NCI-H2171 treated with DMSO at 0.1 percent for 48 hours (cell line): ENCODE data around the gene WT1.
"Not testable (repeated sequence)": the region's sequence is repeated elsewhere in the genome, so short reads cannot be mapped to it uniquely, and the experiment has no call there.

ENCODE experiments used
- DNase-seq: peaks from one replicate; lab custom pipeline; 2025; lab: John Stamatoyannopoulos, UW

WT1 gene

DNA sequence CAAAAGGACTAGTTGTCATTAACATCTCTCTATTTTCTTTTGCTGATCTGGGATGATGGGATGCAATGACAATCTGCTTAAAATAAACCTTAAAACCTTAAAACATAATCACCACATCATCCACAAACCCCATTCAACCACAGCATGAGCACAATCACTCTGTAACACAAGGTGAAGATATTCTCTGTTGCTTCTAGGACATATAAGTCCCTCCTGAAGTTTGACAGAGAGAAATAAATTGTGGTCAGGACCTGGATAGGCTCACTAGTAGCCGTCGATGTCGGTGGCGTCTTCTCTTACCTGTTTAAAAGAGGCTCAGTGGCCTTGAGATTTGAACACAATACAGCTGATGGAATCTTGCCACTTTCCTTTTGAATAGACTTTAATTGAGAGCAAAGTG is 47.9 kb downstream of the WT1 start:
- no peak for DNase-seq

DNA sequence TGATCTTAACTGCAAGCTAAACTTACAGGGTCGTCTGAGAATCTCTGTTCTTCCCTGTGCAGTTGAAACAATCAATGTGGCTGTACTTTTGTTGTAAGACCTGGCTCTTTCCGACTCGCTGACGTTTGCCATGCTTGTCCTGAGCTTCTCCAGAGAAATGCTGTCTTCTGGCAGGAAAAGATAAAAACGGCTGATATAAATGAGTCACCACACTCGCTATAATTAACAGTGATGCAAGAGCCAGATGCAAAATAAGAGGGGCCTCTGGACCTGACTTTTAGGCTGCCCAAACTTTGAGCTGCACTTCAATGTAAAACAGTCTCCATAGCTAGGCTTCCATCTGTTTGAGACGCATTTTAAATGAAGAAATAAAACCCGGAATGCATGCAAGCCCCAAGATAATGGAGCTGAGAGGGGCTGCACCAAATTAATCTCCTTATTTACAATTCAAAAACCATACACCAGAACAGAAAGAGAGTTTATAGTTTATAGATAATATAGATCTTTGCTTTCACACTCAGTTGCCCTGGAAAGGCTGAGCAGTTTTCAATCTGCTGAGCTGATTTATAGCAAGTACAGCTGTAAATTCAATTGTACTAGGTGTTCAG is 48.5 kb downstream of the WT1 start:
- DNase-seq = no peak

DNA sequence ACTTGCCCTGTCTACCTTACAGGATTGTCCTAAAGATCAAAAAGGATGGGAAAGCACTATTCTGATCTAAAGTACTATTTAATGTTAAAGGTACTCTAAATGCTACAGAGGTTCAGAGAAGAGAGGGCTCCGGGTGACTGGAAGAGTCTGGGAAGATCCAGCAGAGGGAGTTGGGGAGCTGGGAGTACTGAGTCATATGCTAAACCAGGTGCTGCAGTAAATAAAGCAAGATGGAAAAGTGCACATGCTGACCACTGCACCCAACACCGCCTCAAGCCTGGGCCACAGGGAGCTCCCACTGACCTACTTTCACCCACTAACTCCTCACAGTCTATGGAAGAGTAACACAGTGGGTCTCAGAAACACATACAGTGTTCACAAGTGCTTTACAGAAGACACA is 49.3 kb downstream of the WT1 start:
- DNase-seq = peak; percentile 56

DNA sequence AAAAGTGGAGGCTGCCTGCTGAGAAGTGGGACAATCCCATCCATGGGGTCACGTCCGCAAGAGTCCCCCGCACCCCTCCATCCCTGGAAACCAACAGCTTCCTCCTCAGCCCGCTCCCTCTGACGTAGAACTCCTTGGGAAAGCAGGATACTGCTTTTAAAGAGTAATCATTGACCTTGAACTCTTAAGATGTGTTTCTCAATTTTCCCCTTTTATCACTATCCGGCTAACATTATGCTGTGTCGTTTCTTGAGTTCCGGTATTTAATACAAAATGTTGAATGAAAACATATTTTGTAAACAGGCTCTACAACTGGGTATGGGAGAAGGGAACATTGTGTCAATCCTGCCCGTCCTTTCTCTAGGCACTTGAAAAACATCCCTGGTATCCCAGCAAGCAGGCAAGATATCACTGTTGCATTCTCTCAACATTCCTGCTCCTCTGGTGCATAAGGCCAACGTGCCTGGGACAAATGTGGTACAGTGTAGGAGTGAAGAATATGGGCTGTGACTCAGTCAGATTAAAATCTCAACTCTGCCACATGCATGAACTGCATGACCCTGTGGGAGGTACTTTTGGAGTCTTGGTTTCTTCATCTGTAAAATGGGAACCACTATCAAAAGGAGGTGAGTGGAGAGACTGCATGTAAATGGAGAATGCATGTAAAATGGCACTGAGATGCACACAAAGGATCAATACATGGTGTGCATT is 52.8 kb downstream of the WT1 start:
- no peak for DNase-seq

DNA sequence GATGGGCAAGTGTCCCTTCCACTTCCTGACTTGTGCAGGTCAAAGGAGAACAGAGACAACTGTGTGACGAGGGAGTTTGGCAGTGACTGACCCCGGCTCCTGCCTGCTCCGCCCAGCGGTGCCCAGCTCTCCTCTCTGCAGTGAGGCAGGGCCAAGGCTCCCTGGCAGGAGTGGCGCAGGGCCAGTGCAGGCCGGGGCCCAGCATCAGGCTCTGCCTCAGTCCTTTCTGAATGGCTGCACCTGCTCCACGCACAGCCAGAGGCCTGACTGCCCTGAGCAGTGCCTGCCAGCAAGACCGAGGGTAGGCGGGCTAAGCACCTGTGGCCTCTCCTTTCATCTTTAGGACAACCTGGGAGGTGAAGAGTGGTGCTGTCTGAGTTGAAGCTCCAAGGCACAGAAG is 54.2 kb downstream of the WT1 start:
- no peak for DNase-seq

DNA sequence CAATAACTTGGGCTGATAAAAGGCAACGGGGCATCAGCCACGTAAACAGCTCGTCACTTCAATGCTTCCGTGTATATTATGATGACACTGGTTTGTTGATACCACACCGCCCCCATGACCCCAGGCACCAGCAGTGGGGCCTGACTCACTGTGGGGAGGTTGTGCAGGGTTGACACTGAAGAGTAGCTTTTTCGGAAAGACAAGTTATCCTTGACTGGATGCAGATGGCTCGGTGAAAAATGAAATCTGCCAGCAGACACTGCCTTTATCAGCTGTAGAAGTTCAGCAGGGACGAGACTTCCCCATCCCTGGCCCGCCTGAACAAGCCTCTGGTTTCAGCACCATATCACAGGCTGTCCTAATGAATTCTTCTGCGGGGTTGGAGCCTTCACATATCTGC is 55.6 kb downstream of the WT1 start:
- no peak for DNase-seq

DNA sequence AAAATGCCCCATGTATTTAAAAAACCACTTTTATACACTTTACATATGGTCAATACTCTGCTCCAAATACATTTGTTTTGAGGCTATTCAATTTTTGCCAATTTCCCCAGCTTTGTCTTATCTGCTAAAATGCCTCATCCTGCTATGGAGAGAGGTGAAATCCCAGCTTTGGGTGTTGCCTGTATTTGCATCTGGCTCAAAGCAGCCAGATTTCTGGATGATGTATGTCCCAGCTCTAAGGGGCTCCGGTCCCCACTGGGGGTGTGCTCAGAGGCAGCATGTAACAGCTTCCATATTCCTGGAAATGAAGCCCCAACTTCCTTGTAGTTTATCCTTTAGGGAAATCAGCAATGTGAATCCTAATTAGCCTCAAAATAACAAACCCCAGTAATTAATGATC is 59.5 kb downstream of the WT1 start:
- no peak for DNase-seq

DNA sequence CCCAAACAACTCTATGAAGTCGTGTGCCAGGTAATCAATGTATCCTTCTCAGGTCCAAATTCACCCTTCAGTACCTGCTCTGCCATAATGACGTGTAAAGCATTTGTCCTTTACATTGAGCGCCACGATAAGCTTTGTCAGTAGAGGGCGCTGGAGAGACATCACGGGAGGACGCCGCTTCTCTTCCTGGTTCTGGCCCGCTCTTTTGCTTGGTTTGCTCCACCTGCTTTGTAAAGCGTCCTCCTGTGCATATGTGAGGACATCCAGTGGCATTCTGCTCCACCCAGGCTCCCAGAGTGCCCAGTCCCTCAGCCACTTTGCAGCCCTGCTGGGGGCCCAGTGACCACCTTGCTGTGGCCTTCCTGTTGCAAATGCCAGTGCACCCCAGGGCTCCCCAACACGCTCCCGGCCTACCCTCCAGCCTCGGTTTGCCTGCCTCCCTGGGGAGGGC is 61.1 kb downstream of the WT1 start:
- DNase-seq = peak; percentile 50

DNA sequence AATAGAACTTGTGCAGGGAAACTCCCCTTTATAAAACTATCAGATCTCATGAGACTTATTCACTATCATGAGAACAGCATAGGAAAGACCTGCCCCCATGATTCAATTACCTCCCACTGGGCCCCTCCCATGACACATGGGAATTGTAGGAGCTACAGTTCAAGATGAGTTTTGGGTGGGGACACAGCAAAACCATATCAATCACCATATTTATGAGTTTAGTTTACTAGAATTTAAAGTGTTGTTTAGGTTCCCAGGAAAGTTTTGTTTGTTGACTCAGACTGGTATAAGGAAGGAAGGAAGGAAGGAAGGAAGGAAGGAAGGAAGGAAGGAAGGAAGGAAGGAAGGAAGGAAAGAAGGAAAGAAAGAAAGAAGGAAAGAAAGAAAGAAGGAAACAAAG is 65.4 kb downstream of the WT1 start:
- not testable (repeated sequence) for DNase-seq

DNA sequence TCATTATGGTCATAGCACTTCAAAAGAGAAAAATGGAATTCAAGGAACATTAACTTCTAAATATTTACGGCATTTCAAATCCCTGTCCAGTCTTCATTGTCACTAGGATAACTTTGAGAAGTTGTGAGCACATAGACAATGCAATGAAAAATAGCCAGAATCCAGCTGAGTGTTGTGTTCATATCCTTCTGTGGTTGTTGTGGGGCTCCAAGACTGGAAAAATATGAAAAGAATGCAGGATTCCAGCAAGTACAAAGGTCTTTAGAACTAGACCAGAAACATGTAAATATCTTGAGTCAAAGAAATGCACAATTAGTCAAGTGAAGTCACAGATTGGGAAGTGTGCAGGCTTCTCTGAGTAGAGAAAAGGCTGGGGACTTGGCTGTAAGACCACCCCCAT is 68.7 kb downstream of the WT1 start:
- no peak for DNase-seq

DNA sequence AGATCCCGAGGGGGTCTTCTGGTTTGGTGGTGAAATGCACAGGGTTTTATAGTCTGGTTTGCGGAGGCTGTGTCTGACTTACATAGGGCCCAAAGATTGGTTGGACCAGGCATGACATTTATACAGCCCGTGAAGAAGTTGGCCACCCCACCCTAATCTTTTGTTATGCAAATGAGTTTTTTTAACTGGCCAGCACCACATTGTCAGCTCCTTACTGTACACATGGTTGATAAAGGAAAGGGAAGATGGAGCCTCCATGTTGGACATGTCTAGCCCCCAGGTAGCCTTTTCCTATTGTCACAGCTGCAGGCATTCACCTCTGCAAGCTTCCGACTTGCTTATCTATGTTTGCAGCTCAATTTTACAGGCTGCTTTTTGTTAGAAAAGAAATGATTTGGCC is 70.1 kb downstream of the WT1 start:
- no peak for DNase-seq

DNA sequence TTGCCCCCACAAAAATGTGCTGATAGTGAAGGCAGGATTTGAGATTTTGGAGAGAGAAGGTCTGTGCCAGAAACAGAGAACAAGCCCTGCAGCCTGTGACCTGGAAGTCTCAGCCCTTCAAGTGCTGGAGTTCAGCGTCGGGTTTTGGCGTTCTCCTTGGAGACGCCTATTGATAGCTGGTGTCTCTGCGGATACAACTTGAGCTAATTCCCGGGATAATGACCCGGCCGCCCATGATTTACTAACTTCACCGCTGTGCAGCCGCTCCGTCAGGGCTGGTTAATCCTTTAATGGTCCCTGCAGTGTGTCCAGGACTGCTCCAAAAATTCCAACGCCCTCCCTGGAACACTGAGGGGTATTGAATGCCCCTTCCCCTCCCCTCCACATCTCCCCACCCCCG is 76.6 kb downstream of the WT1 start:
- no peak for DNase-seq

DNA sequence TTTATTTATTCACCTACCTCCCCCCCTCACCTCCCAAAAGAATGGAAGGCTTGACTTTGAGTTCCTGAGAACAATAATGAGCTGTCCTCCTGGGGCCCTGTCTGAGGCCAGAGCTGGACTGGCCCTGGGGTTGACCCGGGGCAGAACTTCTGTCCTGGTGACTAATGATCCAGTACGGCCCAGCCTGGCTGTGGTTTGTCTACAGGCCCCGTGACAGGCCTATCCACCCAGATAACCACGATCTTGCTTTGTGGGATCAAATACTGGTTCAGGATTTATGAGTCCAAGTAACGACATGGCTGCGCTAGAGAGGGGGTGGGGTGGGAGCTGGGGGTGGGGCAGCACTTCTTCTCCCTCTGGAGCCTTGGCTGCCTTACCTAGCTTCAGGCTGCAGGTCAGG is 81.5 kb downstream of the WT1 start:
- no peak for DNase-seq

DNA sequence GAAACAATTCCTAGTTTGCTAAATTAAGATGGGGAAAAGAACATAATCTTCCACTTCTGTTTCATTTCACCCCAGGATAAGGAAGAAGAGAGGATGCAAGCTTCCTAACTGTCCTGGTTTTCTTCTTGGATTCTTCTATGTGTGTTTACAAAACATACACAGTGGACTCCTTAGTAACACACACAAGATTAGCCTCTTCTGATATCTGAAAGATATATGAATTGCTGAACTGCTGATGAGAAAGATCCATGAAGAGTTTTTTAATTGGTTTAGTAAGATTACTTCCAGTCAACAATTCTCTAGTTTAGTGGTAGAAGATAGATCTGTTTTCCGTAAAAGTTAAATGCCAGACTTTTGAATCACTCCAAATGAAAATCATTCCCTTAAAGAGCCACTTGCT is 86.8 kb downstream of the WT1 start:
- DNase-seq = no peak

DNA sequence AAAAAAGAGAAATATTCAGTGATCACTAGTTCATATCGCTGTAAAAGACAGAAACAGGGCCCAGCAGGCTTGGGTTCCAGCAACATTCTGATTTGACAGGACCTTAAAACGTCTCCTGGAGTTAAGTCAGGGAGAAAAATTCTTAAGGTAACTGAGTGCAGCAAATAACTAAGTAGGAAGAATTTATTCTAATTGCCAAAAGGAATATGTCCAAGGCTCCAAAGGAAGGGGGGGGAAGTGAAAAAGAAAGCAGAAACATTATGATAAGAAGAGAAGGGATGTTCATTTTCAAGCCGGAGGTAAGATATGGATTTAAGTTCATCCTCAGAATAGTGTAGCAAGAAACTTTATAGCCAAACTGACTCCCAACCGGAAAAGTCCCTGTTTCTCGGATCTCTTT is 90.4 kb downstream of the WT1 start:
- no peak for DNase-seq

DNA sequence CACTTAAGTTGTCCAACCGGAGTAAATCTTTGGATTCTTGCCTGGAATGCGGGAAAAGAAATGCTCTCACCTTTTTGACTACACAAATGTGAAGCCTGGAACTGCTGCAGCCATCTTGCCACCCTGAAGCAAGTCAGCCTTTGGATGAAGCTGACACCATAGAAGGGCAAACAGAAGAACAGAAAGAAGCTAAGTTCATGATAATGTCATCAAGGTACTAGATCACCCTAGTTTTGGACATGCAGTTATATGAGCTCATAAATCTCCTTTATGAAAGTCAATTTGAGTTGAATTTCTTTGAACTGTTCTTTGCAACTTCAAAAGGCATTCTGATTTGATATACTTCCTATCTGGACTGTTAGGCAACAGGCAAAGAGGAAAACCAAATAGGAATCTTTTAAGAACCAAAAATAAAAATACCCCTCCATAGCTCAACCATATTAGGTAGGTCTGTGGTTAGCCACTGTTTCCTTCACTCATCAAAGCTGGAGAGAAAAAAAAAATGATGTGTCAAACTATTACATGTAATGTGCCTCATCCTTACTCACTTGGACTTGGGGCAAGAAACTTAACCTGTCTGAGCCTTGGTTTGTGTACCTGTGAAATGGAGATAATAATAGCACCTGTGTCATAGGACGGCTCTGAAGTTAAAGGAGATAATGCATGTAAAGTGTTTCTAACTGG is 91.9 kb downstream of the WT1 start:
- DNase-seq = no peak

DNA sequence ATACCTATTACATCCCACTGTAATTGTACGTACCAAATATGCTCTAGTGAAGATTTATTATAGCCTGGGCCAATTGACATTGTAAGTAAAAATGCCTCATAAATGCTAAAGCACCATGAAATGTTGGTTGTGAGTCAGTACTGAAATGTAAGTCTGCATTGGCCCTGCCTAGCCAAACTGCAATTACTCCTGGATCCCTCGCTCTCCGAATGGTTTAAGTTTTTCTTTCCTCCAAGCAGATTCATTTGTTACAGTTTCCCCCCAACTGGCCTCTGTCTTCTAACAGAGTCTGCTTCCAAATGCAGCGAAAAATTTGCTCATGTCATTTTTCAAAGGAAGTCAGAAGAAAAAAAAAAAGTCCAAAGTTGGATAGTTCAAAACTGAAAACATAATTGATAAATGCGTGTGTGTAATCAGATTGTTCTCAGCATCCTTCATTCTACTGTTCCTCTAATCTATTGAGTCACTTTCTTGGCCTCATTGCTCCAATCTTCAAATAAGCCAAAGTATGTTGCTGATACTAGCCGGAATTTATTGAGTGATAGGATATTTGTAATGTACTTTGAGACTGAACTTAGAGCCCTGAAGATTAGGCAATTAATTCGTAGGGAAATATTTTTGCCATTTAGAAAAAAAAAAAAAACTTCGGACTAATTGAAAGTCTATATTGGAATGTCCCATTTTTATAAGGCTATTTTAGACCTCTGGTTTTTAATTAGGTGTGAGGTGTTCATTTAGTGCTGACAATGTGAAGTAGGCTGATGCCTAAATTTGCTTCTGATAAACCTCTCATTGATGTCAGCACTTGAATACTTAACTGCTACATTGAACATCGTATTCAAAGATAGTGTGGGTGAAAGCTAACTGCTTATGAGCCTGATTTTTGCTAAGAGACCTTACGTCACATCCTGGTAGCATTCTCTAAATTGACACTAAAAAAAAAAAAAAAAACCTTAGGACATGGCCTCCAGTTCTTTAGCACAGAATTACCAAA is 93.4 kb downstream of the WT1 start:
- no peak for DNase-seq

DNA sequence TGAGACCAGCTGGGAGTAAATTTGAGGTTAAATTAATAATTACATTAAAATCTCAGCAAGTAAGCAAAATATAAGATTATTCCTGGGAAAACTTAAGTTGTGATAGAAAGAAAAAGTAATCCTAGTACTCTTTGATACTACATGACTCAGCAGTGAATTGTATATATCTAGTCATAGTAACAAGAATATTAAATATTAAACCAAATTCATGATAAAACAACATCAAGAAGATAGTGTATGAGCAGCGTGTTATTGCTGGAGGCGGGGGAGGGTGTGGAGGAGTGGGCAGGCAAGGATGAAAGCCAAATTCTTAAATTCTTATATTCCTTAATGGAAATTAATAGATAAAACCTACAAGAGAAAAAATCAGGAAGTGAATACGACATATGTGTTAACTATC is 95.2 kb downstream of the WT1 start:
- no peak for DNase-seq
